GDM1 (cell line): ENCODE data around the gene TNFRSF12A.
A peak's percentile ranks its signal among the peaks of the same experiment; 100 is the strongest.

ENCODE experiments used
- DNase-seq: peaks from one replicate; lab custom pipeline; 2025; lab: John Stamatoyannopoulos, UW

Gene TNFRSF12A

DNA sequence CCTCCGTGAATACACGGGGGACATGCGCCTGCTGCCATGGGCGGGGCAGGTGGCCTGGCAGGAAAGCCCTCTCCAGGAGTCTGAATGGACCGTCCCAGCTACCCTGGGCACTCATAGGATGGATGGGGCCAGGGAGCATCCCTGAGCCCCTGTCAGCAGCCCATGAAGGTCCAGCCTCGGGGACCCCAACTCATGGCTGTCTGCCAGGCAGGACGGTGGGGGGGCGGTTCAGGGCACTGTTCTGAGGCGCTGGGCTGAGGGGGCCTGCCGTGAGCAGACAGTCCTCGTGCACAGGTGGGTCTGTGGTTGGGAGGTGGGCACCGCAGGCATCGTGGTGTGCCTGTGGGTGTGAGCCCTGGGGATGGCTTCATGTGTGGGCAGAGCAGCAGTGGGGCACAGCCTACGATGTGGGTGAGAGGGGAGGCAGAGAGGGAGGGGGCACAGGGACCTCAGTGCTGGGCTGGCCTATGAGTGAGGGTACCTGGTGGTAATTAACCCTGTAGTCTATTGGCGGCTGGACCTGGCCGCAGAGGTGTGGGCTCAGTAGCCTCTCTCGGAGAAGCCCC lies 33.5 kb upstream of the TNFRSF12A start:
- no peak for DNase-seq

DNA sequence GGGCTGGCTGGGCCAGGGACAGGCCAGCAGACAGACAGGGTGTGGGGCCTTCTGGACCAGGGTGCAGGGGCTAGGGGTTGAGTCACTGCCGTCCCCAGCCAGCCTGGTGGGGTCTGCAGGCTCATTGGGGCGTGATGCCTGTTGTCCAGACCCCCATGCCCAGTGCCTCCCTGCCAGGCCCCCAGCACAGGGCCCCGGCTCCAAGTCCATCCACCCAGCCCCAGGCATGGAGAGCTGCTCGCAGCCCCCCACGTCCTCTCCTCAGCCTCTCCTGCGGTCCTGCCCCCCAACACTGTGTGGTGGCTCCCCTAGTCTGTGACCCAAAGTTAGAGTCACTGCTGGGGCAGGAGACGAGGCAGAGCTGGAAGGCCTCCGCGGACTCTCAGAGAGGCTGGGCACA lies 32.9 kb upstream of the TNFRSF12A start:
- DNase-seq, result no peak

DNA sequence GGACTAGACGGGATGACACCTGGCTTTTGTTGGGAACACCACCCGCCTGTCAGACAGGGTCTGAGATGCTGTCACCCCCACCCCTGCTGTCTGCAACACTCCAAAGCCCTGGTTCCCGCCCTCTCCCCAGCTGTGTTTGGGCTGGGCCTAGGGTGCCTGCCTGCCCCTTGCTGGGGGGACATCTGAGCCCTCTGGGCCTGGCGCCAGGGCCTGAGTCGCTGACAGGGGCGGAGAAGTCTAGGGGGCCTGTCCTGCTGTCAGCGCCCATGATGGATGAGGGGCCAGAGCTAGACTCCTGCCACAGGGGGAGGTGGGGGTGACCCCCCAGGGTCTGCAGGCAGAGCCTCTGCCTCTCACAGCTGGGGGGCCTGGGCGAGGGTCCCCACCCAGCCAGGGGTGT lies 32.3 kb upstream of the TNFRSF12A start:
- no peak for DNase-seq

DNA sequence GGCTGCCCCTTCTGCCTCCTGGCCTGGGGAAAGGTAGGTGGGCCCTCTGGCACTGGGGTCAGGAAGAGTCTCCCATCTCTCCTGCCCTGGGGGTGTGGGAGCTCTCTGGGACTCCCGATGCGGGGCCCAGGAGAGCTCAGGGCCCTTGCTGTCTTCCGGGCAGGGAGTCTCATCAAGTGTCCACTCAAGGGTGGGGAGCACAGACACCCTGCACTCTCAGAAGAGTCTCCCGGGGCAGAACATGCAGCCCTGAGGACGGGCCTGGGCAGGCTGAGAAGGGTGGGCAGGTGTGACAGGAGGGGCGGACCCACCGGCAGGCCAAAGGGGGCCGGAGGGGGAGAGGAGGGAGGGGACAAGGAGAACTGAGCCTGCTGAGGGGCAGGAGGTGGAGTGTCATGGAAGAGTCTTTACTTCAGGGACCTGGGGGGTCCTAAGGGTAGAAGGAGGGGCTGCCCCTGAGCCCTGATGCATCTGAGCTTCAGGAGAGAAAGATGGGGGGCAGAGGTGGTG lies 31.5 kb upstream of the TNFRSF12A start:
- no peak for DNase-seq

DNA sequence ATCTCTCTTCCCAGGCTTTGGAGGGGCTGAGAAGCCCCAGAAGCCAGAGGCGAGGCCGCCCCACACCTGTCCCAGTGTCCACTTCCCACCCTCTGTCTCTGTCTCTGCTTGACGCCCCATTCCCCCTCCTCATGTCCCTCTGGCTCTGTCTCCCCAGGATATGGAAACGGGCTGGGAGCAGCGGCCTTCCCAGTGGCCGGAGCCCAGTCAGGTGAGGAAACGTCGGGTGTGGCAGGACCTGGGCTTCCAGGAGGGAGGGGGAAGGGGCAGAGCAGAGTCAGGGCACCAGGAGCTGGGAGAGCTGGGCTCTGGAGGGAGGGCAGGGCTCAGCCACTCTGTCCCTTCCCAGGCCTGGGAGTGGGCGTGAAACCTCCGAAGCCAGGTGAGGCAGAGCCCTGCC lies 29.3 kb upstream of the TNFRSF12A start:
- DNase-seq, result no peak

DNA sequence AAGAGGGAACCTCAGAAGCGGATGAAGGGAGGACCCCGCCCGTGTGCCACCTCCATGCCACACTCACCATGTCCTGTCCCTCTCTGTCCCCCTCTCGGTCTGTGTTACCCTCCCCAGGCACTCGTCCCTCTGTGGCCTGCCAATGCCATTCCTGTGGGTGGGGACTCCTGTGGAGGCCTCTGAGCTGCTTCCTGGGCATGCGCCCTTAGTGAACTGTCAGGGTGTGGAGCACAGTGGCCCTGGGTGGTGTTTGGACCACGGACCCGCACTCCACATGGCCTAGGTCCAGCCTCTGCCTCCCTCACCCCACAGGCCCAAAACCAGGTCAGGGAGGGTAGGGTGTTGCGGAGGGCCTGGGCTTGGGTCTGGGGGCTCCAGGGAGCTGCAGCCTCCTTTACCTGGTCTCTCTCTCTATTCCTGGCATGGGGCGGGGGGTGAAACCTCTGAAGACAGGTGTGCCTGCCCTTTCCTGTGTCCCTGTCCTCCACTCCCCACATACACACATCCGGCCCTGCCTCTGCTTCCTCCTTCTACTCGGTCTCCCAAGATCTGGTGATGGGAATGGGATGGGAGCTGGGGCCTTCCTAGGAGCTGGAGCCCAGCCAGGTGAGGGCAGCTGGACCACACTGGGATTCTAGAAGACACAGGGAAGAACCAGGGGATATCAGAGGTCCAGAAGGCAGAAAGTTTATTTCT lies 28.5 kb upstream of the TNFRSF12A start:
- DNase-seq, result no peak

DNA sequence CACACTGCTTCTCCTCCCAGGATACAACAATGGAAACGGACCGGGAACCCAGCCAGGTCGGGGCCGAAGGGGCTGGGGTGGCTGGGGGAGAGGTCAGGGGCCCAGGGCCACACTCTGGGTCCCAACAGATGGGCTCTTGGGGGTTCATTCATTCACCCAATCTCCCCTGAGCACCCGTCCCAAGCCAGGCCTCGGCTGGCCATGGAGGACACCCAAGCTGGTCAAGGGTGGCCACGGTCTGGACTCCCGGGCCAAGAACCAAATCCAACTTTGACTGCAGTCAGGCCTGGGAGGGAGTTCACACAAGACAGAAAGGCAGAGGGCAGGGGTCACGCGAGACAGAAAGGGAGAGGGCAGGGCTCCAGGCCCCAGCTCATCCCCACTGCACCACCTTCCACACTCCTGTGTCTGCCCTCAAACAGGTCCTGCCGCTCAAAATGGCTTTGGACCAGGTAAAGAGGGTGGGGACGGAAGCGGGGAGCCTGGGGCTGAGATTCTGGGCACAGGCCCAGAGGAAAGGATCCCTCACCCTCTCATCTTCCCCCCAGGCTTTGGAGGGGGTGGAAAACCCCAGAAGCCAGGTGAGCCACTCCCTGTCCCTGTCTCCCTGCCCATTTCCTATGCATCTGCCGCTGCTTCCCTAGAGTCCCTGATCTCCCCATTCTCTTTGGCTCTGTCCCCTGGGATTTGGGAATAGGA lies 27.6 kb upstream of the TNFRSF12A start:
- DNase-seq, result no peak

DNA sequence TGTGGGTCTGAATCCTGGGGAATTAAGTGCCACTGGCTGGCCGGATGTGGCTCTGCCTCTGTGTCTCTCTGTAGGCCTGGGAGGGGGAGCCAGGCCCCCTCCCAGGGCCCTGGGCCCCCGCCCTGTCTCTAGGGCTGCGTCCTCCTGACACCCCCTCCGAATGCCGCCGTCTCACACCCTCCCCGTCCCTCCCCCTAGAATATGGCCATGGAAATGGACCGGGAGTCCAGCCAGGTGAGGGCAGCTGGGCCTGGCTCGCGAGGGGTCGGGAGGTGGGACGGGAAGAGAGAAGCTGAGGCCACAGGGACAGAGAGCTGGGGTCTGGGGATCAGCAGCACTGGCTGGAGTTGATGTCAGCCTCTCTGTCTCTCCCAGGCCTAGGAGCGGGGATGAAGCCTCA lies 23.9 kb upstream of the TNFRSF12A start:
- no peak for DNase-seq

DNA sequence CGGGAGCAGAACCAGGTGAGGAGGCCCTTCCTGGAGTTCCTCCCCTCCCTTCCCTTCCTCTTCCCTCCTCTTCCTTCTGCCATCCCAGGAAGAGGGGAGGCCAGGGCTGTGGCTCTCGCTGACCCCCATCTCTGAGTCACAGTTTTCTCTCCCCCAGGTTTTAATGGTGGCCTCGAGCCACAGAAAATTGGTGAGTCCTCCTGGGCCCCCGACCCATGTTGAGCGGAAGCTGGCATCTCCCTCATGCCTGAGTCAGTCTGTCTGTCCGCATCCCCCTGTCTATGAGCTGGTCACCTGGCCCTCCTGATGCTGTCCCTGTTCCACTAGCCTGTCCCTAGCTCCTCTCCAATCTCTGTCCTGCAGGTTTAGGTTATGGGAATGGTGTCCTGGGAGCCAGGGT lies 20.2 kb upstream of the TNFRSF12A start:
- no peak for DNase-seq

DNA sequence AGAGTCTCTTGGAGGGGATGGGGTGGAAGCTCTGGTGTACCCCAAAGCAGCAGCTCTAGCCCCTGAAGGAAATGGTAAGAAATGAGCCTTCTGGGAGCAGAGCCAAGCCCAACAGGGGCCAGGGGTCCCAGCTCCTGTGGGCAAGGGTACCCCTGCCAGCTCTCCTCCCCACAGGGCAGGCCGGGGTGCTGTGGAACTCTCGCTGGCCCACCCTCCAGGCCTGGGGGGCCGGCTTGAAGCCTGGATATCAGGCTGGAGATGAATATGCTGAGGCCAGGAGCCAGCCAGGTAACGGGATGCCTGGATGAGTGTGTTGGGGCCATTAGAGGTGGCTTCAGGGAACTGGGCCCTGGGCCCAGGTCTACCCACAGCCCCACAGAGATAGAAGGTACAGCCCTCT lies 19.6 kb upstream of the TNFRSF12A start:
- DNase-seq, result no peak

DNA sequence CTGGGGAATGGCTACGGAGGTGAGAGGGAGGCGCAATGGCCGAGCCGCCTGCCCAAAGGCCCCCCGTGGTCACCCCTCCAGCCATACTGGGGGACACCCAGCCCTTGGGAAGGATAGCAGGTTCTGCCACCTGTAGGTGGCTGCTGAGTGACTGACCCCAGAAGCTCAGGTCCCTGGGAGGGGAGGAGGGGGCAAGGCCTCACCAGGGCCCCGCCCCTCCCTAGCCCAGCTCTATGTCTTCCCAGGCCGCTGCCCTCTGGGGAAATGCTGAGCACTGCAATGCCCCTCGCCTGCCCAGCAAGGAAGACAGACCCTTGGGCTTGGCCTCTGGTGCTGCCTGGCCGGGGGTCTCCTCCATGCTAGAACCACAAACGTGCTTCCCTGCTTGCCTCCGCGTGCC lies 18.9 kb upstream of the TNFRSF12A start:
- DNase-seq, result no peak

DNA sequence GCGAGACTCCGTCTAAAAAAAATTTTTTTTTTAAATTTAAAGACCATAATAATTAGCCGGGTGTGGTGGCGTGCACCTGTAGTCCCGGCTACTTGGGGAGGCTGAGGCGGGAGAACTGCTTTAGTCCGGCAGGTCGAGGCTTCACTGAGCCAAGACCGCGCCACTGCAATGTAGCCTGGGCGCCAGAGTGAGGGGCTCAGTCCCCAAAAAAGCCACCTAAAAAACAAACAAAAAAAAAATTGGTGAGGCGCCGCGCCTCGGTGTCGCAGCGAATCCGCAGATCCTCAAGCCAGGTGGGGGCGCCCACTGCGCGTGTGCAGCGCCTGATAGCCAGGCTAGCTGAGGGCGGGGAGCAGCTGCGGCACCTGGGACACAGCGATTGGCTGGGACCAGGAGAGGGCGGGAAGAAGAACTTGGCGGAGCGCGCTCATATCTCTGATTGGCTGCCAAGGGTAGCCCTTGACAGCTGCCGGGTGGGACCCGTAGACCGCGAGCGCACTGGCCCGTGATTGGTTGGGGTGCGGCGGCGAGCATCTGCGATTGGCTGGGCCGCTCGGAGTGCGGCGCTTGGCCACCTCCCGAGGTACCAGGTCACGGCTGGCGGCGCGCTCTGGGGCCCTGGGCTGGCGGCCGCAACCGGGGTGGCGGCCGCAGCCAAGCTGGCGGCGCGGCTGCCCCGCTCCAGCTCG lies 16.4 kb upstream of the TNFRSF12A start:
- DNase-seq, result peak; percentile 99

DNA sequence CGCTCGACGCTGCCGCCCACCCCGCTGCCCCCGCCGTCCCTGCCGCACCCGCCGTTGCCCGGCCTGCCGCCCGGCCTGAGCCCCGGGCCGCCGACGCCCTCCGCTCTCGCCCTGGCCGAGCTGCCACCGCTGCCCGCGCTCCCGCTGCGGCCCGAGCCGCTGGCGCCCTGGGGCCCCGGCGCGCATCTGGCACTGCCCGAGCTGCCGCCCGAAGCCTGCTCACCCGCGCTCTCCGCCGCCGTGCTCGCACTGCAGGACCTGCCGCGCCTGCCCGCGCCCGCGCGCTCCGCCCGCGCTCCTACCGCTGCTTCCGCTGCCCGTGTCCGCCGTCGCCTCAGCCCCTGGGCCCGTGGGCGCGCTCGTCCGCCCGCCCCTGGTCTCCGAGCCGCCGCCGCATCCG lies 15.8 kb upstream of the TNFRSF12A start:
- no peak for DNase-seq

DNA sequence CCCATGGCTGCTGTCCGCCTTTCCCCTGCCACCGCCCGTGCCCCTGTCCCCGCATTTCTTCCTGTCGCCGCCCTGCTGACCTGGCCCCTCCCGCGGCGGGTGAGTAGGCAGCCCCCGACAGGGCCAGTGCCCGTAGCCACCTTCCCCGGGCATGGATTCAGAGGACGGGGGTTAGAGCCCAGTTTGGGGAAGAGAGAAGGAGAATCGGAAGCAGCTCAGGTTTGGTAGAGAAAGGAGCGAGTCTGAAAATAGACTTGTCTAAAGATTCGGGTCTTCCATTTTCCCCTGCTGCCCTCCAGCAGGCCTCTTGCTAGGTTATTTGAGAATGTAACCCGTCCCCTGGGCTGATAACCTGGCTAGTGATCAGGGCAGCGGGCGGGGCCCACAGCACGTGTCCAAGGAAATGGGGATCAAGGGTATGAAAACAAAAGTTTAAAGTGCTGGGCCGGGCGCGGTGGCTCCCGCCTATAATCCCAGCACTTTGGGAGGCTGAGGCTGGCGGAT lies 15.3 kb upstream of the TNFRSF12A start:
- no peak for DNase-seq

DNA sequence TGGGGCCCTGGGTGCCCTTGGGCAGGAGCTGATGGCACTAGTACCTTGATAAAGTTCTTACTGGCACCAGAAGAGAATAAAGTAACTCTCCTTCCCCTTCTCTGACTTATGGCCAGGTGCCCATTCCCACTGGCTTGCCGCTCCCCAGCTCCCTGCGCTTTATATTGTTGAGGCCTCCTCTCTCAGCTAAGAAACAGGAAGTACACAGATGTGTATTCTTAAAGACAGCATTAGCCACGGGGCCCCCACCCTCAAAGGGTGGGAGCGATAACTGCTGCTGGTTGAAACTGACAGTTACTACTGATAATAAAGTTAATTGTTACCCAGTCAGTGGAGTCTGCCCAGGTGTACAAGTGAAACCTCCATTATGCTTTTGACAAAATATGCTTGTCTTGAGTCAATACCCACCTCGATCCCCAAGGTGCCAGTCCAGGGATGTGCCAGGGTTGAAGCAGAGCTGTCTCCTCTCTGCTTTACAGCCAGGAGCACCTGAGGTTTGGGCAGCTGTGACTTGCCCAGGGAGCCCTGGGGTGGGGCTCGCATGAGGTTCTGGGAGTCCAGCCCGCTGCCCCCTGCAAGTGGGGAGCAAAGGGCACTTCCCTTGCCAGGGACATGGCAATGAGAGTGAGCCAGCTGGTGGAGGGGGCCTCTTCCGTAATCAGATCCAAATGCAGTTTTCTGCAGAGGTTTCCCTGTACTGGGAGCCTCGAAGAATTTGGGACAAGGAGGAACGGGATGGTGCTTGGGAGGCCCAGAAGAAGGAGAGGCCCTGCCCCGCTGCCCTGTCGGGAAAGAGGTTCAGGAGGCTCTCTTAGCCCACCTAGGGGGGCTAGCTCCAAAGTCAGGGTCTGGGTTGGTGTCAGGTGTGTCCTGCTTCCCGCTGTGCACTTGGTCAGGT lies 12.9 kb upstream of the TNFRSF12A start:
- peak; percentile 43 for DNase-seq

DNA sequence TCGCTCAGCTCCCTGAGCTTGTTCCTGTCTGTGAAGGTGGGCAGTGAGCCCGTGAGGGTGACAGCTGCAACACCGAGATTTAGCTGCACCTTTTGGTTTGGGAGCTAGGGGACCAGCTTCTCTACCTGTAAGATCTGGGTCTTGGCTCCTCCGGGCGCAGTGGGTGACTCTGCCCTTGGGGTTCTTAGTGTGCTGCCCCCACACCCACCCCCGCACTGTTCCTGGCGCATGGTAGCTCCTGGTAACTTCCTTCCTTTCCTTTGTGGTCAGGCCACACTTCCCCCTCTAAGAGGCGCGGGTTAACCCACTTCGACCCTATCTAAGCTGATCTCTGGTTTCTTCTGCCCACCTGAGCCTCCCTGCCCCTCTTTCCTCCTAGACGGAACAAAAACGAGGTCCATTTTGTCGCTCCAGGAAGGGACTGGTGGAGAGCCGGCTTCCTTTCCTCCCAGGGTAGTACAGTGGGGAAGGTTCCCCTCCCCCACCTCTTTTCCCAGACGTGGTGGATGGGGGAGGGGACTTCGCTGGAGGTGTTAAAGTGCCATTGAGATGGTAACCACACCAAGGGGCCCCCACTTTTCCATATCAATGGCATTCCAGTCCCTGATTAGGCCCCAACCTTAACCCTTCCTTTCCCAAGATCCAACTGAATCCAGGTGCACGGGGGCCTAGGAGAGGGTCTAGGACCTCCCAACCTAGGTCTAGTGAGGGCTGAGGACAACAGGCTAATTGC lies 12.0 kb upstream of the TNFRSF12A start:
- DNase-seq, result peak; percentile 84

DNA sequence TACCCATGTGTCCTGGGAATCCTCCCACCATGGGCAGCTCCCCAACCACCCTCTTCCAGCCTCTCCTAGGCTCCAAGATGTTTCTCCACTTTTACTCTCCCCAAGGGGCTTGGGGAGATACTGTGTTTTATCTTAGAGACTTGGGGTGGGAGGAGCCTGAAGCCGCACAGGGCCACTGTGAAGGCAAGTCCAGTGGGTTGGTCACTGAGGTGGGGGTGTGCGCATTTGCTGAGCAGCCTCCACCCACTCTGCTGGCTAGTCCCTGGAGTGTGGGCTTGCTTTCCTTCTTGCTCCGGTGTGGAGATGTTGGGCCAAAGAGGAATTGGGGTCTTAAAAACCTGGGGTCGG lies 11.5 kb upstream of the TNFRSF12A start:
- no peak for DNase-seq

DNA sequence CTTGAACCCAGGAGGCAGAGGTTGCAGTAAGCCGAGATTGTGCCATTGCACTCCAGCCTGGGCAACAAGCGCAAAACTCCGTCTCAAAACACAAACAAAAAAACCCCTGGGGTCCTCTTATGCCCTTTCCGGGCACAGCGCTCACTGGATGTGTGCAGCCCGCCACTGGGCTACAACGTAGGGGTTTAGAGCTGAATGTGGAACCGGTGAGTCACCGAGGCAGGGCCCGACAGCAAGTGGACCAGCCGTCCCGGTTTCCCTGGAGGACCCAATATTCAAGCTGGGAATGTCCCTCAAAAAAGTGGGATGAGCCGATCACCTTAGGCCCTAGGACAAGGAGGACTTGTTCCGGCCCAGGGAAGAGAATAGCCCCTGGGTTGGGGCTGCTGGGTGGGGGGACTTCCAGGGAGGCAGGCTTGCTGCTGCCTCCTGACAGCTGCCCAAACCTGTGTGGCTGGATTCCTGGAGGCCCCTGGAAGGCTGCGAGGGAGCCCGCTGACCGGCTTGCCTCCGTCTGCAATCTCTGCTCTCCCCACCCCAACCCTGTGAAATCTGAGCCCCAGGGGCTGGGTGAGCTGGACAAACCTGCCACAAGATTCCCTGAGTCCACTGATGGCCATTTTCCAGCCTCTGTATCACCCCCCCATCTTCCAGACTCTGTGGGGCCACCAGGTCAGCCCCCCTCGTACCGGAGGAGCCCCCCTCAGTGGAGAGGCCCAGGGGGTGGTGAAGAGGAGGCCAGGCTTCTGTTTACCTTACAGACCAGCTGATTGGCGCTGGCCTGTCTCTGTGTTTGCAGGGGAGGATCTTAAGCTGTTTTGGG lies 10.4 kb upstream of the TNFRSF12A start:
- DNase-seq, result no peak

DNA sequence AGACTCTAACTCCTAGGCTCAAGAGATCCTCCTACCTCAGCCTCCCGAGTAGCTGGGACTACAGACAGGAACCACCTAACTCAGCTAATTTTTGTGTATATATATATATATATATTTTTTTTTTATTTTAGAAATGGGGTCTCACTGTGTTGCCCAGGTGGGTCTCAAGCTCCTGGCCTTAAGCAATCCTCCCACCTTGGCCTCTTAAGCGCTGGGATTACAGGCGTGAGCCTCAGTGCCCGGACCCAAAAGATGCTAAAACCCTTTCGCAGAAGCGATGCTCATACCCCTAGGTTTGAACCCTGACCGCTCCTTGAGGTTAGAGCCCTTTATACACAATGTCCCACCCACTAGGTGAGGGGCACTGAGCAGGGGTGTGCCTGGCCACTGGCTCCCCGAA lies 9.7 kb upstream of the TNFRSF12A start:
- no peak for DNase-seq

DNA sequence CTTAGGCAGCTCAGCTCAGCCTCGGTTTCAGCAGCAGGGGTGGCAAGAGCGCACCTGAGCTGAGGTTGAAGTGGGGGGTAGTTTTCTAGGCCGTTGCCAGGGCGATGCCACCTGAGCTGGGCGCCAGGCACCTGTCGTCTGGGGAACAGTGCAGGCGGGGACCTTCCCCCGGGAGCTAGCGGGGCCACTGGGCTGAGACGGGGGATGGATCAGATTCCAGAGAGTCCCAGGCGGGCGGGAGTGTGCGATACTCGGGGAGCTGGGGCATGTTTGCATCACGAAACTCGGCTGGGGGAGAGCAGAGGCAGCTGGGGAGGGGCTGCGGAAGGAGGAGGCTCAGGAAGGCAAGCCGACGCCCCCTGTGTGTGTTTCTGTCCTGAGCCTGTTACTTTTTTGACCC lies 7.9 kb upstream of the TNFRSF12A start:
- DNase-seq, result no peak
